RPMI8226 (cell line): Measurements from ENCODE around the gene DHX35.
A peak's percentile ranks its signal among the peaks of the same experiment; 100 is the strongest.
"Not testable (repeated sequence)": the region's sequence is repeated elsewhere in the genome, so short reads cannot be mapped to it uniquely, and the experiment has no call there.

Experiments used
- DNase-seq: peaks from one replicate; pipeline ENCODE4 v3.0.0-alpha.2; 2015

Gene DHX35

GRCh38 chr20:38982291-38982690 is 20.1 kb downstream of the DHX35 start:
- DNase-seq: no peak

- no peak for DNase-seq
Observed at GRCh38 chr20:38985060-38985459, 22.9 kb downstream of the DHX35 start.

- DNase-seq: no peak
Observed at GRCh38 chr20:38985603-38986170, 23.5 kb downstream of the DHX35 start.

- DNase-seq: no peak
Observed at GRCh38 chr20:38986663-38987062, 24.5 kb downstream of the DHX35 start.

- DNase-seq: no peak
Observed at GRCh38 chr20:38987777-38988176, 25.6 kb downstream of the DHX35 start.

- no peak for DNase-seq
Observed at GRCh38 chr20:38990728-38991127, 28.6 kb downstream of the DHX35 start.

- DNase-seq: no peak
Observed at GRCh38 chr20:38991814-38992704, 29.9 kb downstream of the DHX35 start.

- no peak for DNase-seq
Observed at GRCh38 chr20:38995536-38996044, 33.4 kb downstream of the DHX35 start.

- not testable (repeated sequence) for DNase-seq
Observed at GRCh38 chr20:38996866-38997265, 34.7 kb downstream of the DHX35 start.

GRCh38 chr20:38997622-38998021 is 35.5 kb downstream of the DHX35 start:
- no peak for DNase-seq

GRCh38 chr20:38999217-38999616 is 37.1 kb downstream of the DHX35 start:
- no peak for DNase-seq

- DNase-seq: no peak
Observed at GRCh38 chr20:38999965-39000910, 38.1 kb downstream of the DHX35 start.

- peak; percentile 91 for DNase-seq
Observed at GRCh38 chr20:39004508-39004907, 42.4 kb downstream of the DHX35 start.

GRCh38 chr20:39009348-39009747 is 47.2 kb downstream of the DHX35 start:
- DNase-seq: no peak

- DNase-seq: no peak
Observed at GRCh38 chr20:39010496-39010895, 48.4 kb downstream of the DHX35 start.

GRCh38 chr20:39013662-39014109 is 51.5 kb downstream of the DHX35 start:
- no peak for DNase-seq

- no peak for DNase-seq
Observed at GRCh38 chr20:39016041-39016440, 53.9 kb downstream of the DHX35 start.

GRCh38 chr20:39016506-39016905 is 54.4 kb downstream of the DHX35 start:
- no peak for DNase-seq

- DNase-seq: no peak
Observed at GRCh38 chr20:39019027-39019426, 56.9 kb downstream of the DHX35 start.

- peak; percentile 18 for DNase-seq
Observed at GRCh38 chr20:39019805-39020325, 57.7 kb downstream of the DHX35 start.

GRCh38 chr20:39021748-39022147 is 59.6 kb downstream of the DHX35 start:
- no peak for DNase-seq

- no peak for DNase-seq
Observed at GRCh38 chr20:39025883-39026282, 63.7 kb downstream of the DHX35 start.

- no peak for DNase-seq
Observed at GRCh38 chr20:39029364-39029763, 67.2 kb downstream of the DHX35 start.
